HK-2 (cell line): ENCODE data around the gene LOXHD1.

Experiments
- DNase-seq: peaks from one replicate; pipeline ENCODE4 v3.0.0-alpha.2; 2018; ENCODE audit not compliant: unreplicated experiment

LOXHD1 gene

DNA sequence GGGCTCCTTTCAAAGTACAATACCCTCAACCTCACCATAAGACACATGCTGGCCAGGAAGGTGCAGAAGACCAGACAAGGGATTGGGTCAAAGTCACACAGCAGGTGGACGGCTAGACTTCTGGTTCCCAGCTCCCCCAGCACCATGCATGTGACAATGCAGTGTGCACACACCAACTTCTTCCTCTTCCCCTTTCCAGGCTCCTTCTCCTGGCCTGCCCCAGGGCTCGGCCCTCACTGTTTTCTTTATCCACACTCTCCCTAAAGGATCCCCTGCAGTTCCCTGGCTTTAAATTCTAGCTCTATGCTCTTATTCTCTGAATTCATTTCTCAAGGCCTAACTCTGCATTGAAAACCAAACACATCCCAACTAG lies 82.3 kb downstream of the LOXHD1 start:
- DNase-seq: no peak

DNA sequence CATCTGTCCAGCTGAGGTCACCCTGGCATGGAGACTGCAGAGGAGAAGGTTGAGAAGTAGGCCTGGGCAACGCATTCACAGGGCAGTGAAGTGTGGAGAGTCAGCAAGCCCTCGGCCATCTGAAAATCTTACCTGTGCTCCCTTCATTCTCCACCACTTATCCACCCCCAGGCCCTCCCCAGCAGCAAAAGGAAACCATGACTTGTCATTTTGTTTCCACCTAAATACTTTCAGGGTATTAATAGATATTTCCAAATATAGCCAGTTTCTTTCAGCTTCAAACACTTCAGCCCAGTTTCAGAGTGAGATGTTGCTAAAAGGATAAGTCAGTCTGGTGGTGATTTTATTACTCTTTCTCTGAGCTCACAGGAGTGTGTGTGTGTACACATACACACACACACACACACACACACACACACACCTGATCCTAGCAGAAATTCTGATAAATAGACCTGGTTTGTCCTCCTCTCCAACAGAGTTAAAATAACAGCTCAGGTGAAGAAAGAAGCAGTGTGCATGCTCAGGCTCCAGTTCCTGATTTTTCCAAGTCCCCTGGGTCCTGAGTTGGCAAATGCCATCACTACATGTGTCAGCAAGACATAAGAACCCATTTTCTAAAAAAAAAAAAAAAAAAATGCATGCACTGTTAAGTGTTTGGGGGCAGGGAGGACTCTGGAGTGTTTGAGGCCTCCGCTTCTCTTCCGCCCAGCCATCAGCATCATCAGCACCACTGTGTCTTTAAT lies 82.8 kb downstream of the LOXHD1 start:
- DNase-seq: no peak

DNA sequence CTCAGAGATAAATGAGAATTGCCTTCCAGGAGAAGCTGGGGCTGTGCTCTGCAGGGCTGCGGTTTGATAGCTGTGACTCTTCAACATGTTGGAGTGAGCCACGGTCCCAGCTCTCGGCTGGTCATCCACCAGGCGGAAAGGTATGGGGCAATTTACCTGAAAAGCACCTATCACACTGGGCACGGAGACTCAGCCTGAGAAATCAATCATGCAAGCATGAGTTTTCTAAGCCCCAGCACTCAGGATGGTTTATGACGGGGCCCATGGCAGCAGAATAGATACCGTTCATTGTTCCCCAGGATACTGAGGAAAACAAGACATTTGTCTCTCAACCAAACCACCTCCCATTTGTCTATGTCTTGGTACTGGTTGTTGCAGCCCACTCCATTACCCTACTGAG lies 83.9 kb downstream of the LOXHD1 start:
- DNase-seq: no peak

DNA sequence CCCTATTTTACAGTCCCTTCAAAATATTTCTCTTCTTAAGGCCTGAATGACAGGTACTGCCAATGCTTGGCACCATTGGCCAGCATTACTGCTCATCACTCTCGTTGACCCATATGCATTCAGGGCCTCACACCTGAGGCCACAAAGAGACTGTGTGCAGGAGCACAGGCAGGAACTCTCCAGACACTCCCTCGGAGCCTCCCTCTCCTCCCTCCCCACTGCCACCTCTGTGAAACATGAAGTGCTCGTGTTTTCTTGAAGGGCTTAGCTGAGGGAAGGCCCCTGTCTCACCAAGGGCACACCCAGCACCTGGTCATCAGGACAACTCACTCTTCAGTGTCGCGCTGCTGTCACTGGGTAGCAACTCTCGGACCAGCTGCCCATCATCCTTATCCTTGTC lies 85.3 kb downstream of the LOXHD1 start:
- no peak for DNase-seq

DNA sequence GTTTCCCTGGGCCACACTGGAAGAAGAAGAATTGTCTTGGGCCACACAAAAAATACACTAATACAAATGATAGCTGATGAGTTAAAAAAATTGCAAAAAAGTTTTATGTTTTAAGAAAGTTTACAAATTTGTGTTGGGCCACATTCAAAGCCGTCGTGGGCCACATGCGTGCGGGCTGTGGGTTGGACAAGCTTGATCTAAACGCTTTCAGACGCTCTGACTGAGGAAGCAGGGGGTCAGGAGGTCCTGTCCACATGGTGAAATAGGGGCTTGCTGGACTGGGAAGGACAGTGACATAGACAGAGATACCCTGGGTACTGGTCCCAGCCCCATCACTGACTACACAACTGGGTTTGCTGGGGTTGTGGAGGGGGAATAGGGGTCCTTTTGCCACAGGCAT lies 86.4 kb downstream of the LOXHD1 start:
- no peak for DNase-seq

DNA sequence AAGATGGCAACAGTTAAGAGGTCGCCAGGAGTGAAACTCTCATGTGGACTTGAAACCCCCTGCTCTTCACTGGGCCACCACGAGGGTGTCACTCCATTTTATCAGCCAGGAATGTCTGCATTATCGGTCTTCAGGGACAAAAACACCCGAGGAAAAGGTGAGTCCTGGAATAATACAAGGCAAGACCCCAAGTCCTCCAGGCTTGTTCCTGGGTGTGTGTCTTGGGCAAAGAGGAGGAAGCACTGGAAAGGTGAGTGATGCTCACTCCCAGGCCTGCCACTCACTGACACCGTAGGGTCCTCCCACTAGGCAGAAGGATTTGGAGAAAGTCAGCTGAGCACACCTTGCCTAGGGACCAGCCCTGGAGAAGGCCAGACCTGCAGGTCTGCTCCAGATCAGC lies 86.9 kb downstream of the LOXHD1 start:
- no peak for DNase-seq

DNA sequence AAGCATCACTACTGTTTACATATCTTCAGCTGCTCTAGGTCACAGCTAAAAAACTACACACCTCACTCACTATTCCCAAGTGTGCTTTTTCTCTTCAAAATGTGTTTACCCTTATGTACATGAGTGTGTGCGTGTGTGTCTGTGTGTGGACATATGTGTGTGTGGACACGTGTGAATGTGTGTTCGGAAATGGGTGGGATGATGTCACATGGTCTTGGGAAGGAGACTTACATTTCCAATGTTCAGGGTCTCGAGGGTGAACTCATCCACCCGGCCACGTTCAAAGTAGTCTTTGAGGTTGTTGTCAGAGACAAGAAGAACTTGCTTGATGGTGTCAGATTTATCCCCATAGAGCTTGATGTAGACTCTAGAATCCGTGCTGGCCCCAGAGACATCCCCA lies 87.8 kb downstream of the LOXHD1 start:
- no peak for DNase-seq

DNA sequence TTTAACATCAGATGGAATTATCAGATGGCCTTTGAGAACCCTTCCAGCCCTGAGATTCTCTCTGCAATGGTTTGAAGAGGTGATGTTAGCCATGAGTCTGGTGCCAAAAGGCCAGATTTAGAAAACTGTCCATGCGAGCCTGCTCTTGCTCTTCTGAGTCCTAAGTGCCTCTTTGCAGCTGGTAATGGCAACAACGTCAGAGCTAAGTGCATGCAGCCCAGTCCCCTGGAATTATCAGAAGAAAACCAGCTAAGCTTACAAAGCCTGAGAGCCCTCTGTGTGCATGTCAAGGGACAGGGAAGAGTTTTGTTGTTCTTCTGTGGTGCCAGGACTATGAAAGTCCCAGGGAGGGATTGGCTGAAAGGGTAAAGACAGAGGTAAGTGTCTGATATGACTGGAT lies 89.8 kb downstream of the LOXHD1 start:
- DNase-seq: no peak

DNA sequence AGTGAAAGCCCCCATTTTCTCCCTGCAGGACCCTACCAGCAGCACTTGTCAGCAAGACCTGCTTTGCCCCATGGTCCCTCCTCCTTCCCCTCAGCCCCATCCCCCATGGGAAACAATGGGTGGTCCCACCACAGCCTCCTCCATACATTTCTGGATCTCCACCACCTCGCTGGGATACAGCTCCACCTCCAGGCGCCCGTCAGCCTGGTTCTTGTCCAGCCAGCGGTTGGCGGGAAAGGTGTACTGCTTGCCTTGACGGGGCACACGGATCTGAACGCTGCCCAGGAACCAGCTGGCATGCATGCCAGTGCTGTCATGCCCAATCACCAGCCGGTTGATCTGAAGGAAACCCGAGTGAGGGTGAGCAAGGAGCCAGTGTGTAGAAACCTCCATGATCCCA lies 90.9 kb downstream of the LOXHD1 start:
- DNase-seq: no peak

DNA sequence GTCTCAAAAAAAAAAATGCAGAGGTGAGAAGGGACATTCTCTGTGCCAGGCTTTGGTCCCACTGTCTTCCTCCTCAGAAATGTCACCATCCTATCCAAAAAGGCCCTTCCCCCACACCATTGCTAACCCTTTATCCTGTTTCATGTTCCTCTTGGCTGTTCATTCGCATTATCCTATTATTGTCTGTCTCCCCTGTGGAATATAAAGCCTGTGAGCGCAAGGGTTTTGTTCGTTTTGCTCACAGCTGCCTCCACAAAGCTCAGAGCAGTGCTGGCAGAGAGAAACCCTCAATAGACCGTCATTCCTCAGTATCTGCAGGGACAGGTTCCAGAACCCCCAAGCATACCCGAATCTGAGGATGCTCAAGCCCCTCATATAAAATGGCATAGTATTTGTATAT lies 91.8 kb downstream of the LOXHD1 start:
- no peak for DNase-seq

DNA sequence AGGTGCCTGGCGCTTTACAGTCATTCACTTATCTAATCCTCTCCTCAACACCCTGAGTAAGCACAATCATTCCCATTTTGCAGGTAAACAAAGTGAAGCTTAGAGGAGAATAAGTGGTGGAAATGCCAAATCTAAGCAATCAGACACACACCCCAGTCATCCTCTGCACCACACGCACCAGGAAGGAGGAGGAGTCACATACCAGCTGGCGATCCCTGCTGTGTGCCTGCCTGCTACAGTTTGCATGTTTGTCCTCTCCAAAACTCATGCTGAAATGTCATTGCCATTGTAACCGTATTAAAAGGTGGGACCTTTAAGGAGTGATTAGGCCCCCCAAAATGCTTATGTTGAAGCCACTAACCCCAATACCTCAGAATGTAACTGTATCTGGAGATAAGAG lies 93.7 kb downstream of the LOXHD1 start:
- no peak for DNase-seq

DNA sequence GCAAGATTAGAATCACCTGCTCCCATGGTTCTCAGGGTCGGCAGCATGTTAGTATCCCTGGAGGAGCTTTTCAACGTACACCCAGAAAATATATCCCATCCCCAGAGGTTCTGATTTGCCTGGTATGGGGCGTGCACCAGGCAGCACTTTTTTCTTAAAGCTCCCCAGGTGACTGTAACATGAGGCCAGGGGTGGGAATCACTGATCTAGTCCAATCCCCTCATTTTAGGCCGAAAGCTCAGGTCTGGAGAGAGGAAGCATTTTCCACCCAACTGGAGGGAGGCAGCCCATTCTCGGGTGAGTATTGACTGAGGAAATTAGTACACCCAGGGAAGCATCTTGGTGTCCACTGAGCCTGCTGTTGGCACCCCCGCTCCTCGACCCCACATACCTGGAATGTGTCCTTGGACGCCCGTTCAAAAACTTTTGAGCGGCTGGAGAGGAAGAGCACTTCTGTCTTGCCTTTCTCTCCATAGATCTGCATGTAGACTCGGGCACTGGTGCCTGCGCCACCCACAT lies 94.3 kb downstream of the LOXHD1 start:
- no peak for DNase-seq

DNA sequence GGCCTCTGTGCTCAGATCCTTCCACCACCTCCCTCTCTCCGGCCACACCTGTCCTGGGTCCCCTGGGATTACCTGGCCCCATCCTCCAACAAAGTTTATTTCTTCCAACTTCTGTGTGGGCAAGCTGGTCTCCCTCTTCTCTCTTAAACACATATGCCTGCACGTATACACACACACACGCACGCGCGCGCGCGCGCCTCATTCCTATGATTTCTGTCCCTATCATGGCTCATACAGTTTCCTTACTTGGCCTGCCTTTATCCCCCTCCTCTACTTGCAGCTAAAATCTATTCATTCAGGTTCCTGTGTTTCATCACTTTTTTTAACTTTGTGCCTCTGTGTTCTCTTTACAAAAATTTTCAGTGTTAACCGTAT lies 96.4 kb downstream of the LOXHD1 start:
- no peak for DNase-seq

DNA sequence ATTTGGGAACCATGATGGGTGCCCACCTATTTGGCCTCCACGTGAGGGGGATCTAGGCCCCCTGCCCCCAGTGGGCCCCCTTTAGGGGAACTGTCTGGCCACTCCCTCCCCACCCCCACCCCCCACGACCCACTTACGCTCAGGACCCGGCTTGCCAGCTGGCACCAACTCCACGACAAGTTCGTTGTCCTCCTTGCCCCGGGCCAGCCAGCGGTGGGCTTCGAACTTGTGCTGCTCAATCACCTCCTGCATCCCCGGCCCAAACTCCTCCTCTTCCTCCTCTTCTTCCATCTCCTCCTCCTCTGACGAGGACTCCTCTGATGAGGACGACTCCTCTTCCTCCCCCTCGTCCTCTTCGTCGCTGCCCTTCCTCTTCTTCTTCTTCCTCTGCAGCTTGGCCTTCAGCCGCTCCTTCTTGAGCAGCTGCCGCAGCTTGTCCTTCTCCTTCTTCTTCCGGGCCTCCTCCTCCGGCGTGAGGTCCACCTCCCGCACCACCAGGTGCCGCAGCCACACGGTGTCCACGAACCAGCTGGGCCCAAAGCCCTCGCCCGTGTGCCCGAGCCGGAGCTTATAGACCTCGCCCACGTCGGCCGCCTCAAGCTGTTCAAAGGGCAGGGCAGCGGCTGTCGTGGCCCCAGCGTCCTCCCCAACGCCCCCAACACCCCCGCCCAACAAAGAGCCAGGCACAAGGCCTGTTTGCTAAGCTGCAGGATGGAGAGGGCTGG lies 96.9 kb downstream of the LOXHD1 start:
- DNase-seq: no peak

DNA sequence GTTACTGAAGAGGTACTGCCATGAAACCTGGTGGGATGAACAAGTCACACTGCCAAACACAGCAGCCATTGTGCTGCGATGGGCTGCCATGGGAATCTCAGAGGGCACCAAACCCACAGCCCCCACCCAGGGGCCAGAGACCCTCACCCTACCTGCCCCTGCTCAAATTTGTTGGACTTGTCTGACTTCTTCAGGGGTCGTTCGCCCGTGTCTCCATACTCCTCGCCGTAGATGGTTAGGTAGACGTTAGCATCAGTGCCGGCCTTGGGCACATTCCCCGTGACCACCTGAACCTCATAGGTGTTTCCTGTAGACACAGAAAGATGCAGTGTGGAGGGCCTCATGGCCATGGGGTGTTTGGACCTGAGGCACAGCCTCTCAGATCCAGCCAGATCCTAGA lies 97.7 kb downstream of the LOXHD1 start:
- DNase-seq: no peak

DNA sequence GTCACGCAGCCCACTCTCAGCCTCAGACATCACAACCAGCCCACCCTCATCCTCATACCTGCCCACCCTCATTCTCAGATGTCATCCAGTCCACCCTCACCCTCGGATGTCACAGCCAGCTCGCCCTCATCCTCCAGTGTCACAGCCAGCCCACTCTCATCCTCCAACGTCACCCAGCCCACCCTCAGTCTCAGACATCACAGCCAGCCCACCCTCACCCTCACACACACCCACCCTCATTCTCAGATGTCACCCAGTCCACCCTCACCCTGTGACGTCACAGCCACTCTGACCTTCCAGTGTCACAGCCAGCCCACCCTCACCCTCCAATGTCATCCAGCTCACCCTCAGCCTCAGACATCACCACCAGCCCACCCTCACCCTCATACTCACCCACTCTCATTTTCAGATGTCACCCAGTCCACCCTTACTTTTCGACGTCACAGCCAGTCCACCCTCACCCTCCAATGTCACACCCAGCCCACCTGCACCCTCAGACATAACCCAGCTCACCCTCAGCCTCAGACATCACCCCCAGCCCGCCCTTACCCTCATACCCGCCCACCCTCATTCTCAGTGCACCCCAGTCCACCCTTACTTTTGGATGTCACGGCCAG lies 100.3 kb downstream of the LOXHD1 start:
- no peak for DNase-seq

DNA sequence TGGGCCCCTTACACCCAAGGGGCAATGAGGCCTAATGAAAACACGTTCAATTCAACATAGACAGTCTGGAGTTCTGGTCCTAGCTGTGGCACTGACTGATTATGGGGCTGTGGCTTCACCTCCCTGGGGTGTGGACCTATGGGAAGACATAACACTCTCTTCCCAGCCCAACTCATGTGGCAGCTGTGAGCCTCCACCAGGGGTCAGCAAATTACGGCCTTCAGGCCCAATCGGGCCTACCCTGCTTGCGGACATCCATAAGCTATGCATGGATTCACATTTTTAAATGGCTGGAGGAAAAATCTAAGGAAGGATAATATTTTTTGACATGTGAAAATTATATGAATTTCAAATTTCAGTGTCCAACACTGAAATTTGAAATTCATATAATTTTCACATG lies 101.3 kb downstream of the LOXHD1 start:
- DNase-seq: peak; percentile 9

DNA sequence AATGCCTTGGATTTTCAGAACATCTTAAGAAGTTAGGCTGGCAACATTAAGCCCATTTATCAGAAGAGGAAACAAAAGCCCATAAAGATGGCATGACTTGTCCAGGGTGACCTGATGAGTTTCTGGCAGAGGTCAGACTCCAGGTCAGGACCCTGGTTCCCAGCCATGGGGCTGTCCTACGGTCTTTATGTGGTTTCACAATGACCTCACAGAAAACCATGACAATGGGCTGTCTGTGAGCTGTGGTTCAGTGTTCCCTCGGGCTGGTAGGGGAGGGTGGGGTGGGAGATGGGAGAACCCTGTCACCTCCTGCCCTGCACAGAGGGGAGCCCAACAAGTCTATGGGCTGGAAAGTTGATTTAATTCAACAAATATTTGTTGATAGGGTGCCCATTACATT lies 101.8 kb downstream of the LOXHD1 start:
- DNase-seq: no peak

DNA sequence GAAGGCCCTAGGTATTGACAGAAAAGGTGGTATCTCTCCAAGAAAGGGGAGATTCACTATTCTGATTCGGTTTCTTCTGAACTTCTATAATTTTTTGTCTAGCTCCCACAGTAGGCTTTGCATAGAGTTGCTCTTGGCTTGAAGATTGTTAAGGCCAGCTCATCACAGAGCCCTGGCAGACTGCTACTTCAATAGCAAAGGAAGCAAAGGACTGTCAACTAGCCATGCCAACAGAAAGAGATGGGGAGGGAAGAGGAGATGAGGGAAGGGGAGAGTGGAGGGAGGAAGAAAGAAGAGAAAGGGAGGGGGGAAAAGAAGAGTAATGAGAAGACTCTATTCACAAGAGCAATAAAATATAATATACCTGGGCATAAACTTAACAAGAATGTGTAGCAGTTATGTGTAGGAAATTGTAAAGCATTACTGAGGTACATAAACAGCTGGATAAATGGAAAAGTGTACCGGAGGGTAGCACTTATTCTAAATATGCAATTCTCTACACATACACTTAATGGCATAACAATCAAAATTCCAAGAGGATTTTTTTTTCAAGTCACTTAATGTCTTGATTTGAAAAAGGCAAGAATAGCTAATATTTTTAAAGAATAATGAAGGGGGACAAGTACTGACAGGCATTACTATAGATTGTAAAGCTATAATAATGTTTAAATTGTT lies 102.5 kb downstream of the LOXHD1 start:
- DNase-seq: no peak

DNA sequence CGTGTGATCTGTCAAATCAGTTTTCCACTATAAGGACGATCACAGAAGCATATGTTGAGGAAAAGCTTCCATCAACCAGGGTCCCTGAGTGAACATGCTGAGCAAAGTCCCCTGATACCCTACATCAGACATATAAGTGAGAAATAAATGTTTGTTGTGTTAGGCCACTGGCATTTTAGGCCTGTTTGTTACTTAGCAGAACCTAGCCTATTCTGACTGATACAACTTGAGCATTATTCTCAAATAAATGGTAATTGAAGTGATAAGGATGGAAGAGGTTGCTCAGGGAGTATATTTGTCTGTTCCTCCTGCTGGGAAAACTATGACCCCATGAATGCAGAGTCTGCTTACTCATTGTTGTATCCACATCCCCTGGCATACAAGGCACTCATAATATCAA lies 106.4 kb downstream of the LOXHD1 start:
- DNase-seq: no peak

DNA sequence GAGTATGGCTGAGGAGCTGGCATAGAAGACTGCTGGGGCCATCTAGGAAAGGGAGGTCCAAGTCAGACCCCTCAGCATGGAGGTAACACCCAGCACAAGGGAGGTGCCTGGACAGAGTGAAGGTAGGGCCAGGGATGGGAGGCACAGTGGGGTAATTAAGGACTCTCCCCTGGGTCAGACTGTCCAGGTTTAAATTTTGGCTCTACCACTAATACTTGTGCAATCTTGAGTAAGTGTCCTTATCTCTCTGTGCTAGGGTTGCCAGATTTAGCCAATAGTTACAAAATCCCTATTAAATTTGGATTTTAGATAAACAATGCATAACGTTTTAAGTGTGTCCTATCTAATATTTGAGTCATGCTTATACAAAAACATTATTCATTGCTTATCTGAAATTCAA lies 109.5 kb downstream of the LOXHD1 start:
- no peak for DNase-seq

DNA sequence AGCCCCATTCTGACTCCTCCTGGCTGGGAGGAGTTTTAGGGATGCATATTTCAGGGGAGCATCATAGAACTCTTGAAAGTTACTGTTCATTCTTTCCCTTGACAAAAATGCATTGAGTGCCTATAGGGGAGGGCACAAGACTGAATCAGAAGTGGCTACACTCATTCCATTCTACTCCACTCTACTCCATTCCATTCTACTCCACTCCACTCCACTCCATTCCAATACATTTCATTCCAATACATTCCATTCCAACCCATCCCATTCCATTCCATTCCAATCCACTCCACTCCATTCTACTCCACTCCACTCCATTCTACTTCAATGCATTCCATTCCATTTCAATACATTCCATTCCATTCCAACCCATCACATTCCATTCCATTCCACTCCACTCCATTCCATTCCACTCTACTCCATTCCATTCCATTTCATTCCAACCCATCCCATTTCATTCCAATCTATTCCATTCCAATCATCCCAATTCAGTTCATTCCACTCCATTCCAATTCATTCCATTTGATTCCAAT lies 110.8 kb downstream of the LOXHD1 start:
- DNase-seq: no peak
